HepG2 (cell line): ENCODE data around the gene SIAE. TPM values are rescaled to one million over a fixed set of nuclear protein-coding genes. Genes with fewer than 3 reads are reported as not detected.

ENCODE experiments used
- AGO2 ChIP-seq: fragments of 200-400 bp; formaldehyde crosslinking; optimal IDR thresholded peaks from 2 replicates; pipeline ENCODE3; 2017; ENCODE audit warnings: mild to moderate bottlenecking, low read depth, low read length, moderate library complexity
- CHD2 ChIP-seq: IDR thresholded peaks from 2 replicates; pipeline ENCODE4 v1.6.1; 2011; ENCODE audit warnings: low read depth, low read length, improper control_type of control experiment
- E2F1 ChIP-seq: sonication (generic); formaldehyde crosslinking; IDR thresholded peaks from 2 replicates; pipeline ENCODE4 v1.5.0; 2020; ENCODE audit warnings: missing genetic modification reagents
- GATAD1 ChIP-seq: IDR thresholded peaks from 2 replicates; pipeline ENCODE4 v1.6.1; 2016; ENCODE audit warnings: missing genetic modification reagents, missing compliant biosample characterization
- KDM5A ChIP-seq: fragments of 200-600 bp; sonication (generic); IDR thresholded peaks from 2 replicates; pipeline ENCODE4 v1.7.0; 2018; ENCODE audit warnings: antibody characterized with exemption, mild to moderate bottlenecking, low read length, borderline replicate concordance
- KDM5B ChIP-seq: sonication (generic); formaldehyde crosslinking; IDR thresholded peaks from 2 replicates; pipeline ENCODE4 v1.4.0; 2020; ENCODE audit warnings: missing genetic modification reagents, mild to moderate bottlenecking, borderline replicate concordance
- KLF12 ChIP-seq: sonication (generic); formaldehyde crosslinking; IDR thresholded peaks from 2 replicates; pipeline ENCODE4 v1.4.0; 2020; ENCODE audit warnings: missing genetic modification reagents, borderline replicate concordance
- KMT2A ChIP-seq: sonication (generic); formaldehyde crosslinking; IDR thresholded peaks from 2 replicates; pipeline ENCODE4 v1.4.0; 2020; ENCODE audit warnings: missing genetic modification reagents
- MAX ChIP-seq: IDR thresholded peaks from 2 replicates; pipeline ENCODE4 v1.6.1; 2012; ENCODE audit warnings: inconsistent platforms
- MIXL1 ChIP-seq: IDR thresholded peaks from 2 replicates; pipeline ENCODE4 v1.6.1; 2016
- POLR2A ChIP-seq, 2 experiments: IDR thresholded peaks; 2 replicates each; pipeline ENCODE4 v1.6.1; 2011; ENCODE audit warnings: low read depth in 2 of 2, low read length in 2 of 2, mild to moderate bottlenecking in 1 of 2, moderate library complexity in 1 of 2; ENCODE audit not compliant: insufficient read depth in 1 of 2
- POLR2AphosphoS5 ChIP-seq: IDR thresholded peaks from 2 replicates; pipeline ENCODE4 v1.6.1; 2012; ENCODE audit warnings: low read depth, low read length
- SIN3A ChIP-seq: IDR thresholded peaks from 2 replicates; pipeline ENCODE4 v1.6.1; 2011; ENCODE audit warnings: low read depth, mild to moderate bottlenecking, control low read depth, low read length, borderline replicate concordance
- ZC3H13 ChIP-seq: sonication (generic); formaldehyde crosslinking; IDR thresholded peaks from 2 replicates; pipeline ENCODE4 v1.8.1; 2023; ENCODE audit warnings: mild to moderate bottlenecking, missing genetic modification reagents, moderate library complexity
- ZFP1 ChIP-seq: IDR thresholded peaks from 2 replicates; pipeline ENCODE4 v1.6.1; 2016
- ZNF207 ChIP-seq: fragments of 450-650 bp; IDR thresholded peaks from 2 replicates; pipeline ENCODE4 v1.6.1; 2016; ENCODE audit warnings: antibody characterized with exemption, borderline replicate concordance
- ZNF224 ChIP-seq: sonication (generic); formaldehyde crosslinking; IDR thresholded peaks from 2 replicates; pipeline ENCODE4 v1.5.0; 2020; ENCODE audit warnings: mild to moderate bottlenecking, missing genetic modification reagents
- ZNF552 ChIP-seq: sonication (generic); formaldehyde crosslinking; IDR thresholded peaks from 2 replicates; pipeline ENCODE4 v1.9.0; 2022; ENCODE audit warnings: missing genetic modification reagents, mild to moderate bottlenecking, borderline replicate concordance
- ZNF781 ChIP-seq: sonication (generic); formaldehyde crosslinking; IDR thresholded peaks from 2 replicates; pipeline ENCODE4 v1.5.1; 2020; ENCODE audit warnings: borderline replicate concordance, mild to moderate bottlenecking, missing genetic modification reagents; ENCODE audit errors: not compliant biosample characterization
- ZSCAN31 ChIP-seq: sonication (generic); formaldehyde crosslinking; IDR thresholded peaks from 2 replicates; pipeline ENCODE4 v1.5.0; 2020; ENCODE audit warnings: low read depth, mild to moderate bottlenecking, missing genetic modification reagents
- polyA plus RNA-seq, 8 experiments: library from polyadenylated mRNA; depleted of rRNA in 3 of 8; stranded (reverse) in 7 of 8; unstranded in 1 of 8; fragments of >200 nt; fragmentation: Illumina TruSeq in 4 of 8; extraction: Trizol in 4 of 8; gene quantifications; 2 replicates each; pipeline versions ENCODE4 v1.2.1 to v1.2.3, GENCODE V29; 2011 to 2016; ENCODE audit warnings: low read depth in 4 of 8, missing spikeins in 1 of 8, mixed read lengths in 1 of 8; ENCODE audit not compliant: insufficient read depth in 1 of 8
- total RNA-seq, 5 experiments: library from RNA; depleted of rRNA; stranded (reverse); fragments of >200 nt; fragmentation: Illumina TruSeq; extraction: Trizol; gene quantifications; 2 replicates each; pipeline ENCODE4 v1.2.3, GENCODE V29; 2016; ENCODE audit warnings: low read depth in 1 of 5
- TF ChIP-seq, protein P1 (sequence below): sonication (generic); formaldehyde crosslinking; IDR thresholded peaks from 2 replicates; pipeline ENCODE4 v1.9.0; 2022; ENCODE audit warnings: missing genetic modification reagents, mild to moderate bottlenecking, borderline replicate concordance
- TF ChIP-seq, protein P2 (sequence below): sonication (generic); formaldehyde crosslinking; IDR thresholded peaks from 2 replicates; pipeline ENCODE4 v1.4.0; 2020; ENCODE audit warnings: mild to moderate bottlenecking, missing genetic modification reagents

SIAE gene
- total and polyA plus RNA-seq, 2 of the 13 experiments (the other 11 are each of a cell fraction or from before 2014, with no cell fraction given), result 7.0 to 22.4 TPM

- no peak for TF ChIP-seq E2F1 (CRISPR knock-in tag)
- TF ChIP-seq, protein P1, sequence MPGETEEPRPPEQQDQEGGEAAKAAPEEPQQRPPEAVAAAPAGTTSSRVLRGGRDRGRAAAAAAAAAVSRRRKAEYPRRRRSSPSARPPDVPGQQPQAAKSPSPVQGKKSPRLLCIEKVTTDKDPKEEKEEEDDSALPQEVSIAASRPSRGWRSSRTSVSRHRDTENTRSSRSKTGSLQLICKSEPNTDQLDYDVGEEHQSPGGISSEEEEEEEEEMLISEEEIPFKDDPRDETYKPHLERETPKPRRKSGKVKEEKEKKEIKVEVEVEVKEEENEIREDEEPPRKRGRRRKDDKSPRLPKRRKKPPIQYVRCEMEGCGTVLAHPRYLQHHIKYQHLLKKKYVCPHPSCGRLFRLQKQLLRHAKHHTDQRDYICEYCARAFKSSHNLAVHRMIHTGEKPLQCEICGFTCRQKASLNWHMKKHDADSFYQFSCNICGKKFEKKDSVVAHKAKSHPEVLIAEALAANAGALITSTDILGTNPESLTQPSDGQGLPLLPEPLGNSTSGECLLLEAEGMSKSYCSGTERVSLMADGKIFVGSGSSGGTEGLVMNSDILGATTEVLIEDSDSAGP, result peak; percentile 81; the same call in 1 of the 2 replicates
- peak; percentile 17; the same call in 1 of the 2 replicates for TF ChIP-seq MAX
- TF ChIP-seq AGO2, result peak; percentile 33
- TF ChIP-seq ZNF224 (CRISPR knock-in tag), result peak; percentile 73; the same call in 1 of the 2 replicates
- TF ChIP-seq ZFP1 (CRISPR knock-in tag), result peak; percentile 42; the same call in 1 of the 2 replicates
- TF ChIP-seq, protein P2, sequence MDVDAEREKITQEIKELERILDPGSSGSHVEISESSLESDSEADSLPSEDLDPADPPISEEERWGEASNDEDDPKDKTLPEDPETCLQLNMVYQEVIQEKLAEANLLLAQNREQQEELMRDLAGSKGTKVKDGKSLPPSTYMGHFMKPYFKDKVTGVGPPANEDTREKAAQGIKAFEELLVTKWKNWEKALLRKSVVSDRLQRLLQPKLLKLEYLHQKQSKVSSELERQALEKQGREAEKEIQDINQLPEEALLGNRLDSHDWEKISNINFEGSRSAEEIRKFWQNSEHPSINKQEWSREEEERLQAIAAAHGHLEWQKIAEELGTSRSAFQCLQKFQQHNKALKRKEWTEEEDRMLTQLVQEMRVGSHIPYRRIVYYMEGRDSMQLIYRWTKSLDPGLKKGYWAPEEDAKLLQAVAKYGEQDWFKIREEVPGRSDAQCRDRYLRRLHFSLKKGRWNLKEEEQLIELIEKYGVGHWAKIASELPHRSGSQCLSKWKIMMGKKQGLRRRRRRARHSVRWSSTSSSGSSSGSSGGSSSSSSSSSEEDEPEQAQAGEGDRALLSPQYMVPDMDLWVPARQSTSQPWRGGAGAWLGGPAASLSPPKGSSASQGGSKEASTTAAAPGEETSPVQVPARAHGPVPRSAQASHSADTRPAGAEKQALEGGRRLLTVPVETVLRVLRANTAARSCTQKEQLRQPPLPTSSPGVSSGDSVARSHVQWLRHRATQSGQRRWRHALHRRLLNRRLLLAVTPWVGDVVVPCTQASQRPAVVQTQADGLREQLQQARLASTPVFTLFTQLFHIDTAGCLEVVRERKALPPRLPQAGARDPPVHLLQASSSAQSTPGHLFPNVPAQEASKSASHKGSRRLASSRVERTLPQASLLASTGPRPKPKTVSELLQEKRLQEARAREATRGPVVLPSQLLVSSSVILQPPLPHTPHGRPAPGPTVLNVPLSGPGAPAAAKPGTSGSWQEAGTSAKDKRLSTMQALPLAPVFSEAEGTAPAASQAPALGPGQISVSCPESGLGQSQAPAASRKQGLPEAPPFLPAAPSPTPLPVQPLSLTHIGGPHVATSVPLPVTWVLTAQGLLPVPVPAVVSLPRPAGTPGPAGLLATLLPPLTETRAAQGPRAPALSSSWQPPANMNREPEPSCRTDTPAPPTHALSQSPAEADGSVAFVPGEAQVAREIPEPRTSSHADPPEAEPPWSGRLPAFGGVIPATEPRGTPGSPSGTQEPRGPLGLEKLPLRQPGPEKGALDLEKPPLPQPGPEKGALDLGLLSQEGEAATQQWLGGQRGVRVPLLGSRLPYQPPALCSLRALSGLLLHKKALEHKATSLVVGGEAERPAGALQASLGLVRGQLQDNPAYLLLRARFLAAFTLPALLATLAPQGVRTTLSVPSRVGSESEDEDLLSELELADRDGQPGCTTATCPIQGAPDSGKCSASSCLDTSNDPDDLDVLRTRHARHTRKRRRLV (CRISPR knock-in tag), result peak; percentile 63; the same call in 1 of the 2 replicates
- TF ChIP-seq KDM5A, result peak; percentile 57; the same call in 1 of the 2 replicates
- no peak; the same call in 1 of the 2 replicates for TF ChIP-seq KLF12
- peak; percentile 47; the same call in 1 of the 2 replicates for TF ChIP-seq KMT2A (CRISPR knock-in tag)
- TF ChIP-seq POLR2A (IDR thresholded peaks at IDR 0.05; ENCODE audit: insufficient read depth in 1 of 2, low read depth in 2 of 2, low read length in 2 of 2), result peak; percentile 73 to 87
- peak; percentile 57; the same call in 1 of the 2 replicates for TF ChIP-seq KDM5B (CRISPR knock-in tag)
- peak; percentile 61; the same call in 1 of the 2 replicates for TF ChIP-seq GATAD1 (CRISPR knock-in tag)
- TF ChIP-seq ZSCAN31 (CRISPR knock-in tag), result 0 out of 2 replicates have a peak, but pooled peaks have one; percentile 53
- TF ChIP-seq ZNF207, result no peak
- peak; percentile 17; the same call in 1 of the 2 replicates for TF ChIP-seq ZNF552 (CRISPR knock-in tag)
- TF ChIP-seq CHD2, result peak; percentile 77
- peak; percentile 70 for TF ChIP-seq POLR2AphosphoS5
- TF ChIP-seq ZNF781, result peak; percentile 65
- no peak for TF ChIP-seq ZC3H13 (CRISPR knock-in tag)
- TF ChIP-seq MIXL1 (CRISPR knock-in tag), result 0 out of 2 replicates have a peak, but pooled peaks have one; percentile 24
- peak; percentile 94 for TF ChIP-seq SIN3A
Observed at GRCh38 chr11:124673333-124674167, at the start of gene SIAE, which contains the start of gene SPA17 (continued).
